GM18520 (cell line): ENCODE measurements around the gene CPA5.
"Not testable (repeated sequence)": the region's sequence is repeated elsewhere in the genome, so short reads cannot be mapped to it uniquely, and the experiment has no call there.

Experiments used
- ATAC-seq: cut with Tn5 transposase; IDR thresholded peaks from one replicate; pipeline ENCODE4 v1.9.1; 2021; ENCODE audit not compliant: unreplicated experiment

Gene CPA5

DNA sequence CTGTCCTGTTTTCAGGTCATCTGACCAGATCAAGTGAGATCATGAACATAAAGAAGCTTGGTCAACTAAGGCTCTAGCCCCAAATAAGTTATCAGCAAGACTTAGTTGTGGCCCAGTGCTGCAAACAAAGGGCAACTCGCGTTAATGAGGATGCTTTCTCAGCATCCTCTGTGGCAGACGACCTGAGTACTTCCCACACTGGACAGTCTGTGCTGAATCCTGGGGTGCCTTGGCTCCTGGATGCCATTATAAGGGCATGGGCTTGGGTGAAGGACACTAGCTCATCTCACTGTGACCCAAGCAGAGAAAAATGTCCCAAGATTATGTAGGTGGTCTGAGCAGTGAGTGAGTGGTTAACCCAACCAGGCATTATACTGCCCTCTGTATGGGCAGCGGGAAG lies 13.9 kb downstream of the CPA5 start:
- ATAC-seq = no peak

- no peak for ATAC-seq
Observed at GRCh38 chr7:130359276-130359857, 14.8 kb downstream of the CPA5 start.

DNA sequence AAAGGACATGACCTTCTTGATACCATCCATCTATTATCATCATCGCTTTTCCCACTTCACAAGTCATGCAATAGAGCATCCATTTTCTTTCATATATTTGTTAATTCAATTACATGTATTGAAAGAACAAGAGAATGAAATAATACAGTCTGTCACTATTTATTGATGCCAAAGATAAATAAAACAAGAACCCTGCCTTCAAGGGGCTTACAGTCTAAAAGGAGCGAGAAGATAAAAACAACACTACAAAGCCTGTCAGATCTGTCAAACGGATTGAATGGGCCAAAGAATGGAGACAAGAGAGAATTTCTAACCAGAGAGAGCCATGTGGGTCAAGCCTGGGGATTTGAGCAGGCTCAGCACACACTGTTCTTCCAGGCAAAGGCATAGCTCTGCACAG lies 15.9 kb downstream of the CPA5 start:
- ATAC-seq = no peak

DNA sequence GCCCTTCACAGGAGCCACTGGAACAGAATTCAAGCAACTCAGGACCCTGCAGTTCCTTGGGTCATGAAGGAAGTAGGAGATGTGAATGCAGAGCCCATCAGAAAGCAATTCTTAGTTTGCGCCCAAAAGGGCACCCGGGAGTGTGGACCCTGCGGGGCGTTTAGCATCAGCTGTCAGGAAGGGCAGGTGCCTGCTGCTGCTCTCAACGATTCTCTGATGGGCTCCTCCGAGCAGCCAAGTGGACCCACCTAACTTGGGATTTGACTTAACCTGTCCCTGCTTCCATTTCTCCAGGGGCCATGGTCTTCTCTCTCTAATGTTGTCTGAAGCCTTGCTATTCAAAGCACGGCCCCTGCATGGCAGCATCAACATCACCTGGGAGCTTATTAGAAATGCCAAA lies 17.1 kb downstream of the CPA5 start:
- no peak for ATAC-seq

DNA sequence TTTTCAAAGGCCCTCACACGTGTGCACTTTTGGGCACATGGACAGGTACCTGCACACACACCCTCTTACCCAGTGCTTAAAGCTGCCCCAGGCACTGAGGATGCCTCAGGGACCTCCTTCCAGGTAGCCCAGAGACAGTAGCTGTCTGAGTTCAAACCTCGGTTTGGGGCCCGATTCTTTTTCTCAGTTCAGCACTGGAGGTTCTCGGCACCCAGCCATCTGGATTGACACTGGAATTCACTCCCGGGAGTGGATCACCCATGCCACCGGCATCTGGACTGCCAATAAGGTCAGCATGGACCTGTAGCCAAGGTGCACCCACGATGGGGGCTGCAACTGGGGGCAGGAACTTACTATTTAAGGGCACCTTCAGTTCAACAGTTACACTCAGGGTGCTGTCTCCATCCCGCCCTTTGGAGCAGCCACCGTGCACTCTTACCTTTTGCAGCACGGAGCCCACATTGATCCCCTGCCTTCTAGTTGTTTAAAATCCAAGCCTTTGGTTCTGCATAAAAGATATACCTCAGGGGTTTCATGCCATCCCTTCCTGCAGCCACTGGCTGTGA lies 17.7 kb downstream of the CPA5 start:
- no peak for ATAC-seq

GRCh38 chr7:130363026-130363847 lies 18.6 kb downstream of the CPA5 start:
- peak; percentile 72 for ATAC-seq

DNA sequence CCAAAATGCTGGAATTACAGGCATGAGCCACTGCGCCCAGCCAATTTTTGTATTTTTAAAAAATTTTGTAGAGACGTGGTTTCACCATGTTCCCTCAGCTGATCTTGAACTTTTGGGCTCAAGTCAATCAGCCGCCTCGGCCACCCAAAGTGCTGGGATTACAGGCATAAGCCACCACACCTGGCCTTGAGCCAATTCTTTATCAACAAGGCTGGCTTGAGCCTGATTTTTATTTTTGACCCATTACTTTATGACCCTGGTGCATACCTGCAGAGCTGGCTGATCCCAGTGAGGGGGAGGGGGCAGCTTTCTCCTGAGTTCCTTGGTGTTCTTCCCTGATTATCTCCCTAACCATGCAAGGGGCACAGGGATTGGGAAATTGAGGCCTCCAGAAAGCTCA lies 19.8 kb downstream of the CPA5 start:
- ATAC-seq = no peak

GRCh38 chr7:130365088-130365487 lies 20.5 kb downstream of the CPA5 start:
- ATAC-seq = no peak

- no peak for ATAC-seq
Observed at GRCh38 chr7:130365511-130366441, 21.2 kb downstream of the CPA5 start.

DNA sequence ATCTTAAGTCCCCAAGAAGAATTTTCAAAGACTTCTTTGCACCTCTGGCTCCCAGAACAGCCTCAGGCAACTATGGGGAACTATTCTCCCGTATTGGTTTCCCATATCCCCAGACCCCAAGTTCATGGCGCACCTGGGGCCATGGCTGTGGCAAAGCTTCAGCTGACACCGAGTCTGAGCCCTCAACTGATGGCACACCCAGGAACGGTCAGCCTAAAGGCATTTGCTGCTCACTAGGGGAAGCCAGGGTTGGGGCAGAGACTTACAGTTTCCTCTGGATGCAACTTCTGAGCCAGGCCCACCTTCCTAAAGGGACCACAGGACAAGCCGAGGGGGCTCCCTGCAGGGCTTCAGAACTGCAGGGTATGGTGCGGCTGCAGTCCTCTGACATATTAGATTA lies 21.9 kb downstream of the CPA5 start:
- no peak for ATAC-seq

- ATAC-seq = no peak
Observed at GRCh38 chr7:130367088-130367755, 22.6 kb downstream of the CPA5 start.

DNA sequence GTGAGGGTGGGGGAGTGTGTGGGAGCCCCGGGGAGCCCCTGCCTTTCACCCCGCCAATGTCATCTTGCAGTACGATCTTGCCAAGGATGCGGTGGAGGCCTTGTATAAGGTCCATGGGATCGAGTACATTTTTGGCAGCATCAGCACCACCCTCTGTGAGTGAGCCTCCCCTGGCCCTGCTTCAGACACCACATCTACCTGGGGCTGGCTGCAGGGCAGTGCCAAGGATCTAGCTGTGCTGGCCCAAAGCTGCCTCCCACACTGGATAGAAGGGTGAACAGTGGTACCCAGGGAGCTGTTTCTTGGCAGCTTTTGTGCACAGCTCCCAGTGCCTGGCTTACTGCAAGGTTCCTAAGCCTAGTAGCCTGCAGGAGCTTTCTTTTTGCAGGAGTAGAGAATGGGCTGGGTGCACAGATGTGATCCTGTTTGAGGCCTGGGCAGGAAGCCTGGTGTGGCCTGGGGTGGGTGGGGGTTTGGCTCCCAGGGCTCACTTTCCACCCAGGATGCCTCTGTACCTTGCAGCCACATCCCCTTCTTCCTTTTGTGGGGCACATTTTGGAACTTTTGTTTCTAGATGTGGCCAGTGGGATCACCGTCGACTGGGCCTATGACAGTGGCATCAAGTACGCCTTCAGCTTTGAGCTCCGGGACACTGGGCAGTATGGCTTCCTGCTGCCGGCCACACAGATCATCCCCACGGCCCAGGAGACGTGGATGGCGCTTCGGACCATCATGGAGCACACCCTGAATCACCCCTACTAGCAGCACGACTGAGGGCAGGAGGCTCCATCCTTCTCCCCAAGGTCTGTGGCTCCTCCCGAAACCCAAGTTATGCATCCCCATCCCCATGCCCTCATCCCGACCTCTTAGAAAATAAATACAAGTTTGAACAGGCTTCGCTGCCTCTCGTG lies 23.5 kb downstream of the CPA5 start:
- no peak for ATAC-seq

DNA sequence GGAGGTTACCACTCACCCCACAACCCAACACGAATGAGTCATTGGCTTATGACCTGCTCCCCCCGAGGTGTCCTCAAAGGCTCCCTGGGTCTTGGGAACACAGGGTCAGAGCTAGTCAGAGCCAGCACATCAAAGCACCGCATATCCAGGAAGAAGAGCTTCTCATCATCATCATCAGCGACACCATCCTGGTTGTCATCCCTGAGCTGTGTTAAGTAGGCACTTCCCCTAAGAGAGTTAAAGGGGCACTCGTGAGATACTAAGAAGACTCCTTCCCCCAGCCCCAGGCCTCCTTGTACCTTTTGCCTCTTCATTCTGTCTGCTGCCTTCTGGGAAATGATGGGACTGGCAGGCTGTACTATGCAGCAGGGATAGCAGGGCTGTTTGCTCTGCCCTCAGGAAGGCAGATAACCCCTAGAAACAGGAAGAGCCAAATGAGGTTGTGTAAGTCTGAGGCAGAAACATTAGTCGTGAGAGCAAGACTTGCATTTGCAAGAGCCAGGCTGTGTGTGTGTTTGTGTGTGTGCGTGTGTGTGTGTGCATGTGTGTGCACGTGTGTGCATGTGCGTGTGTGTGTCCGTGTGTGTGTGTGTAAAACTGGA lies 24.6 kb downstream of the CPA5 start:
- ATAC-seq = no peak

DNA sequence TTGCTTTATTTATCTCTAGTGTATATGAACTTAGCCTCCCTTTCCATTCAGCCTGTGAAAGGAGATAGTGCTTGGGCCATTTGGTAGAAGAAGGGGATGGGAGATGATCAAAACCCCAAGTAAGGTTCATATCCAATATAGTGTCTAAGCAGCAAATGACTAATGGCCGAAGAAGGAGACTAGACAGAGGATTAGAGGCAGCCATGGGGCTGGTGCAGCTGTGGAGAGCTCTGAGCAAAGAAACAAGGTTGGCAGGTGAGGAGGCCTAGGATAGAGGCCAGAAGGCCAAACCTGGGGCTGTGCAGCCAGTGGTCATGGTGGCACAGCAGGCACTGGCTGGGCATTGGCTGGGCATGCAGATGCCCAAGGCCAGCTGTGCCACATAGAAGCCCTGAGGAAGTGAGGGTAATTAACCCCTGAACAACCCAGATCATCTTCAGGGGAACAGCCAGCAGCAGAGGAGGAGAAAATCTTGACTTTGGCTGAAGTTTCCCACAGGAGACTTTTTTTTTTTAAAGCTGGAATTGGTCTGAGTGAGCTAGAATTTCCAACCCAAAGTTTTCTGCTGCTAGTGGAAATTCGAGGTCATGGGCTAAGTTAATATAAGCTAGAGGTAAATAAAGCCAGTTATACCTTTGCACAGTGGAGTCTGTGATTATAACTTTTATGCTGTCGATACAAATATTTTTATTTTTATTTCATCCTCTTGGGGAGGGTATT lies 25.4 kb downstream of the CPA5 start:
- no peak for ATAC-seq

DNA sequence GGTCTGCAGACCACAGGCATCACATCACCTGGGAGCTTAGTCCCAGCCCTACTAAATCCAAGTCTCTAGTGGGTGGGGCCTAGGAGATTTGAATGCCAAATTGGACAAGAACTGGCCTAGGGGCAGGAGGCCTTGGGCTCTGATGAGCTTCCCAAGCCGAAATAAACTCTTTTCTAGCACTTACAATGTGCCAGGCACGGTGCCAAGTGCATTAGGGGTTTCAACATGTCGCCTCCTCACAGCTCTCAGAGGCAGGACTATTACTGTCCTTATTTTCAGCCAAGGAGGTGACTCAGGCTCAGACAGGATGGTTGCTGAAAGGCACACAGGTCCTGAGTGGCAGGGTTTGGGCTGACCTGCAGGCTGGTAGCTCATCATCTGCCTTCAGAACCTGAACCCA lies 26.4 kb downstream of the CPA5 start:
- ATAC-seq = no peak

DNA sequence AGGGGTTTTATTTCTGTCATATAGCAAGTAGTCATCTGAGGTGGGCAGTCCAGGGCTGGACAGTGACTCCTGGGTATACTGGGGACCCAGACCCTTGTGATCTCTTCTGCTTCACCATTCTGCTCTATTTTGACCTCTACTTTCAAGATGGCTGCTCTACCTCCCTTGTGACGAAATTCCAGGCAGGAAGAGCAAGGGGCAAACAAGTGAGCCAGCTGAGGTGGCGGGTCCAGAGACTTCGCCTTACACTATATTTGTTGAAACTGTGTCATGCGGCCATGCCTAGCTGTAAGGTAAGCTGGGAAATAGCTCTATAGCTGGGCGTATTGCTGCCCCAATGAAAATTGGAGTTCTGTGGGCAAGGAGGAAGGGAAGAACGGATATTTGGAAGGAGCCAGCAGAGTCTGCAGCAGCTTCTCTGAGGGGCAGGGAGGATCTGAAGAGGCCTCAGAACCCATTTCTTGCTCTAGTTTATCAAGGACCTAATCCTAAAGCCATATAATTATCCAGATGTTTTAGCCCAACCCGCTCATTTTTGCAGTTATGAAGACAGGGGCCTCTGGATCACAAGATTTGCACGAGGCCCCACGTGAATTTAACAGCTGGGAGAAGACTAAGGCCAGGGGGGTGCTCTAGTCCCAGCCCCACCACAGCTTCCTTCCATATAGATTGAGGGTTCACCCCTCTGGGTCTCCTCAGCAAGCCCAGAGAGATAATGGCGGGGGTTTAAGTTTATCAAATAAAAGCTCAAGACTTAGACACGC lies 28.0 kb downstream of the CPA5 start:
- no peak for ATAC-seq

- ATAC-seq = no peak
Observed at GRCh38 chr7:130374507-130374906, 29.9 kb downstream of the CPA5 start.

DNA sequence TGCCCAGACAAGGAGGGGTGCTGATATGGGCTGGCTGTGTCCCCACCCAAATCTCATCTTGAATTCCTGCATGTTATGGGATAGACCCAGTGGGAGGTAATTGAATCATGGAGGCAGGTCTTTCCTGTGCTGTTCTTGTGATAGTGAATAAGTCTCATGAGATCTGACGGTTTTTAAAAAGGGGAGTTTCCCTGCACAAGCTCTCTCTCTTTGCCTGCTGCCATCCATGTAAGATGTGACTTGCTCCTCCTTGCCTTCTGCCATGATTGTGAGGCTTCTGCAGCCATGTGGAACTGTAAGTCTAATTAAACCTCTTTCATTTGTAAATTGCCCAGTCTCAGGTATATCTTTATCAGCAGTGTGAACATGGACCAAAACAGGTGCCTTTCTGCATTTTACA lies 31.8 kb downstream of the CPA5 start:
- not testable (repeated sequence) for ATAC-seq
